CD4-positive, alpha-beta T cell (primary cell): ENCODE data around the gene MXI1. TPM values are rescaled to one million over a fixed set of nuclear protein-coding genes. Genes with fewer than 3 reads are reported as not detected.

Experiments
- ATAC-seq: fragments of 200-7000 bp; cut with Tn5 transposase; one replicate; pipeline ENCODE4 v1.10.0; 2022; ENCODE audit warnings: mild to moderate bottlenecking; ENCODE audit not compliant: poor library complexity
- CTCF ChIA-PET: fragments of 350-600 bp; sonication (Branson Sonifier 250); formaldehyde crosslinking; loops from one replicate; lab custom pipeline; 2021; ENCODE audit warnings: antibody characterized with exemption, inconsistent platforms; lab: Charles Lee
- POLR2A ChIA-PET: fragments of 350-600 bp; sonication (Branson Sonifier 250); formaldehyde crosslinking; loops from one replicate; lab custom pipeline; 2021; ENCODE audit warnings: antibody characterized with exemption, inconsistent platforms; lab: Charles Lee
- DNase-seq, 14 experiments: peaks; one replicate each; pipeline ENCODE4 v3.0.0-alpha.2; 2013 to 2020; ENCODE audit warnings: mixed read lengths in 2 of 14
- H3K27ac ChIP-seq, 2 donors: one replicate each; pipeline versions ENCODE4 v1.5.1 to v1.7.0; 2013; ENCODE audit warnings: low read length in 2 of 2, low read depth in 1 of 2, mild to moderate bottlenecking in 1 of 2
- H3K27me3 ChIP-seq, 2 experiments: 1 replicate in 1 of 2; 2 replicates in 1 of 2; pipeline versions ENCODE4 v1.6.1 to v1.7.0; 2013; ENCODE audit warnings: low read length in 2 of 2, control low read depth in 1 of 2, mild to moderate bottlenecking in 1 of 2, moderate library complexity in 1 of 2; ENCODE audit not compliant: insufficient read depth in 2 of 2, control insufficient read depth in 1 of 2
- H3K36me3 ChIP-seq: one replicate; pipeline ENCODE4 v1.6.1; 2013; ENCODE audit warnings: low read length, control low read depth; ENCODE audit not compliant: insufficient read depth
- H3K4me1 ChIP-seq: one replicate; pipeline ENCODE4 v1.6.1; 2013; ENCODE audit warnings: low read length, control low read depth; ENCODE audit not compliant: insufficient read depth
- H3K4me3 ChIP-seq: one replicate; pipeline ENCODE4 v1.5.1; 2013; ENCODE audit warnings: mild to moderate bottlenecking, low read length, moderate library complexity
- H3K9me3 ChIP-seq, 2 experiments: 1 replicate in 1 of 2; 2 replicates in 1 of 2; pipeline versions ENCODE4 v1.6.1 to v1.7.0; 2013; ENCODE audit warnings: low read length in 2 of 2, mild to moderate bottlenecking in 2 of 2, control low read depth in 1 of 2, moderate library complexity in 1 of 2; ENCODE audit not compliant: control insufficient read depth in 1 of 2, insufficient read depth in 1 of 2
- H3K27ac Mint-ChIP-seq: one replicate; pipeline ENCODE4 v1.8.0; 2020; ENCODE audit warnings: mixed read lengths
- H3K27me3 Mint-ChIP-seq: one replicate; pipeline ENCODE4 v1.8.0; 2021; ENCODE audit warnings: mixed read lengths
- H3K36me3 Mint-ChIP-seq: one replicate; pipeline ENCODE4 v1.8.0; 2021; ENCODE audit warnings: low read depth, mixed read lengths
- H3K4me1 Mint-ChIP-seq: one replicate; pipeline ENCODE4 v1.8.0; 2021; ENCODE audit warnings: low read depth, mixed read lengths
- H3K4me3 Mint-ChIP-seq: one replicate; pipeline ENCODE4 v1.8.0; 2020; ENCODE audit warnings: mild to moderate bottlenecking, mixed read lengths
- H3K9me3 Mint-ChIP-seq: one replicate; pipeline ENCODE4 v1.8.0; 2020; ENCODE audit warnings: mixed read lengths
- intact Hi-C, 2 experiments: fragments of 100-400 bp; cut with DNase I in 1 of 2; cut with micrococcal nuclease in 1 of 2; formaldehyde crosslinking; loops; one replicate each; pipeline versions ENCODE4 v1.15.1 to v1.9.0; 2023 to 2025; cut with DNase I, micrococcal nuclease
- total RNA-seq, 174 experiments: library from RNA in 2 of 174; stranded (reverse) in 2 of 174; gene quantifications; one replicate each; pipeline ENCODE4 v1.2.3 and lab custom pipeline; 2021 to 2026
- TF ChIP-seq, protein P1 (sequence below): fragments of 200-600 bp; IDR thresholded peaks from one replicate; pipeline ENCODE4 v1.8.0; 2022; ENCODE audit warnings: antibody characterized with exemption, mild to moderate bottlenecking

Gene MXI1
- total RNA-seq, 2 experiments from 2014 or later = 74.3 to 84.3 TPM

DNA sequence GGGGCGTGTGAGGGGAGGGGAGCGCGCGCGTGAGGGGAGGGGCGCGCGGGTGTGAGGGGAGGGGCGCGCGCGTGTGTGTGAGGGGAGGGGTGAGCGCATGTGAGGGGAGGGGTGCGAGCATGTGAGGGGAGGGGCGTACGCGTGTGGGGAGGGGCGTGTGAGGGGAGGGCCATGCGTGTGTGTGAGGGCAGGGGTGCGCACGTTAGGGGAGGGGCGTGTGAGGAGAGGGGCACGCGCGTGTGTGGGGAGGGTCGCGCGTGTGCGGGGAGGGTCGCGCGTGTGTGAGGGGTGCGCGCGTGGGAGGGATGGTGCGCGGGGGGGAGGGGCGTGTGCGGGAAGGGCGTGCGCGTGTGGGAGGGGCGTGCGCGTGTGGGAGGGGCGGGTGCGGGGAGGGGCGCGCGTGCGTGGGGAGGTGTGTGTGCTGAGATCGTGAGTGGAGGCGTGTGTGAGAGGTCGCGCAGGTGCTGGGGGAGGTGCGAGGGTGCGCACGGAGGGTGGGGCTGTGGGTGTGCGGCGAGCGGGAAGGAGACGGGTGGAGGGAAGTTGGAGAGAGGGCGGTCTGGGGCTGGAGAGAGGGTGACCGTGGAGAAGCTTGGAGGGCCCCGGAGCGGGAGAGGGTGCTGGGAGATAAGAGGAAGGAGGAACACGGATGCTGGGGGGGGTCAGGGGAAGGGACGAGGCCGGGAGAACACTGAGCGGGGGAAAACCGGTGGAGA, 19.7 kb downstream of the MXI1 start:
- ChIA-PET POLR2A (interaction anchor here (1.4 to 10.1 kb wide), 2 partner anchors 17 to 78 kb away, joined by 4 to 386 read pairs; partner anchors contain the start of genes MXI1 and SMNDC1), CTCF (interaction anchor here (1.2 to 6.8 kb wide), 4 partner anchors 18 to 89 kb away, joined by 5 to 118 read pairs (median 7); partner anchors contain the start of genes MXI1 and SMNDC1)
- H3K4me3 Mint-ChIP-seq = peak overlapping the region; percentile 91
- H3K9me3 Mint-ChIP-seq = no peaks in the 10 kb centered on the region
- TF ChIP-seq, protein P1, sequence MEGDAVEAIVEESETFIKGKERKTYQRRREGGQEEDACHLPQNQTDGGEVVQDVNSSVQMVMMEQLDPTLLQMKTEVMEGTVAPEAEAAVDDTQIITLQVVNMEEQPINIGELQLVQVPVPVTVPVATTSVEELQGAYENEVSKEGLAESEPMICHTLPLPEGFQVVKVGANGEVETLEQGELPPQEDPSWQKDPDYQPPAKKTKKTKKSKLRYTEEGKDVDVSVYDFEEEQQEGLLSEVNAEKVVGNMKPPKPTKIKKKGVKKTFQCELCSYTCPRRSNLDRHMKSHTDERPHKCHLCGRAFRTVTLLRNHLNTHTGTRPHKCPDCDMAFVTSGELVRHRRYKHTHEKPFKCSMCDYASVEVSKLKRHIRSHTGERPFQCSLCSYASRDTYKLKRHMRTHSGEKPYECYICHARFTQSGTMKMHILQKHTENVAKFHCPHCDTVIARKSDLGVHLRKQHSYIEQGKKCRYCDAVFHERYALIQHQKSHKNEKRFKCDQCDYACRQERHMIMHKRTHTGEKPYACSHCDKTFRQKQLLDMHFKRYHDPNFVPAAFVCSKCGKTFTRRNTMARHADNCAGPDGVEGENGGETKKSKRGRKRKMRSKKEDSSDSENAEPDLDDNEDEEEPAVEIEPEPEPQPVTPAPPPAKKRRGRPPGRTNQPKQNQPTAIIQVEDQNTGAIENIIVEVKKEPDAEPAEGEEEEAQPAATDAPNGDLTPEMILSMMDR = no peak
- H3K27me3 Mint-ChIP-seq = no peaks in the 10 kb centered on the region
- Histone ChIP-seq H3K9me3 (no peaks in the 10 kb centered on the region), H3K4me3 (peak overlapping the region; percentile 81), H3K36me3 (peaks cover 15% of the 10 kb centered on the region), H3K4me1 (peaks cover 22% of the 10 kb centered on the region), H3K27ac (peak overlapping the region; percentile 54 to 68), H3K27me3 (no peaks in the 10 kb centered on the region)
- intact Hi-C loops = loop anchor here (1.0 to 10.0 kb wide), 11 partner anchors 18 to 1958 kb away; partner anchors contain the start of genes ADD3 (in 2 of the 2), DUSP5 (in 1 of the 2), GPAM (in 1 of the 2) and SMC3 (in 1 of the 2)
- peaks cover 44% of the 10 kb centered on the region for H3K36me3 Mint-ChIP-seq
- H3K4me1 Mint-ChIP-seq = peaks cover 27% of the 10 kb centered on the region
- DNase-seq (peak; percentile 66 to 92 (median 74)), ATAC-seq (peak; percentile 39)
- H3K27ac Mint-ChIP-seq = peak overlapping the region; percentile 96

DNA sequence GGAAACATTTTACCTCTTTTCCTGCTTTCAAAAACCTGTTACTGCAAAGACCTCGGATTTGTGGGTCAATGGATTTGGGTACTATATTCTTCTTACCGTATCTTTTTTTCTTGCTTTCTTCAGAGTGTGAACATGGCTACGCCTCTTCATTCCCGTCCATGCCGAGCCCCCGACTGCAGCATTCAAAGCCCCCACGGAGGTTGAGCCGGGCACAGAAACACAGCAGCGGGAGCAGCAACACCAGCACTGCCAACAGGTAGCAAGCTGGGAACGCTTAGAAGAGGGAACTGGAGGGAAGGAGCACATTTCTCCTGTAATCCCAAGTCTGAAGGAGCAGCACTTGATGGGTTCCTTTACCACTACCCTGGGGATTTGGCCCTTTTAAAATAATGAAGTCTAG, 20.7 kb downstream of the MXI1 start:
- peaks cover 18% of the 10 kb centered on the region for H3K4me1 ChIP-seq
- DNase-seq (no peak), ATAC-seq (no peak)
- TF ChIP-seq, protein P1 = no peak
- intact Hi-C loops = loop anchor here (2.0 to 10.0 kb wide), 8 partner anchors 89 to 1957 kb away; partner anchors contain the start of genes ADD3 (in 2 of the 2), DUSP5 (in 1 of the 2), GPAM (in 1 of the 2) and SMC3 (in 1 of the 2)
- Mint-ChIP-seq H3K4me1 (peaks cover 22% of the 10 kb centered on the region), H3K27ac (peak overlapping the region; percentile 96), H3K9me3 (no peaks in the 10 kb centered on the region), H3K36me3 (peaks cover 54% of the 10 kb centered on the region), H3K27me3 (no peaks in the 10 kb centered on the region), H3K4me3 (peak overlapping the region; percentile 91)
- no peaks in the 10 kb centered on the region for H3K9me3 ChIP-seq
- CTCF ChIA-PET = no interaction called here
- POLR2A ChIA-PET = interaction anchor here (0.6 to 10.1 kb wide), 2 partner anchors 18 to 46 kb away, joined by 3 to 386 read pairs; partner anchors contain the start of gene MXI1
- H3K4me3 ChIP-seq = peak overlapping the region; percentile 81
- peaks cover 15% of the 10 kb centered on the region for H3K36me3 ChIP-seq
- no peak overlapping the region for H3K27ac ChIP-seq
- H3K27me3 ChIP-seq = no peaks in the 10 kb centered on the region

DNA sequence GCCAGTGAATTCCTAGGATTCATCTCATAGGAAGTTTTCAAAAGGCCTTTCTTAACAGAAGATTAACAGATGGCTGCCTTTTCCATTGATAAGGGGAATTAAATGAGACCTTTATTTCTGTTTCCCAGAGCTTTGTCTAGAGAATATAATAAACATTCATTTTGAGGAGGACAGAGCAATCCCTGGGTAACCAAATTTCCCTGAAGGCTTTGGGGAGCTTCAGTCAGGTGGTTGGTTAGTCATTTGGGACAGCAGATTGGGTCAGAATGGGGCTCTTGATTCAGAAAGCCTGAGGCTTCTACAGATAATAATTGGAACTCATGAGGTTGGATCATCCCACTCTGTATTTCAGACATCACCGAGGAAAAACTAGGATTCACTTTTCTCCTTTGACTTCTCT, 21.8 kb downstream of the MXI1 start:
- no peak overlapping the region for H3K27ac ChIP-seq
- DNase-seq (no peak), ATAC-seq (no peak)
- intact Hi-C loops = loop anchor here (2.0 to 10.0 kb wide), 8 partner anchors 90 to 1956 kb away; partner anchors contain the start of genes ADD3 (in 2 of the 2), DUSP5 (in 1 of the 2), GPAM (in 1 of the 2) and SMC3 (in 1 of the 2)
- H3K9me3 ChIP-seq = no peaks in the 10 kb centered on the region
- Mint-ChIP-seq H3K9me3 (no peaks in the 10 kb centered on the region), H3K27ac (no peak overlapping the region), H3K4me1 (peaks cover 22% of the 10 kb centered on the region), H3K4me3 (peak overlapping the region; percentile 91), H3K27me3 (no peaks in the 10 kb centered on the region), H3K36me3 (peaks cover 55% of the 10 kb centered on the region)
- TF ChIP-seq, protein P1 = no peak
- H3K4me3 ChIP-seq = no peak overlapping the region
- ChIA-PET POLR2A (interaction anchor here (1.0 to 1.5 kb wide), 5 partner anchors 17 to 76 kb away, joined by 3 to 14 read pairs (median 3); partner anchors contain the start of genes MXI1 and SMNDC1), CTCF (interaction anchor here (1.1 to 1.2 kb wide), 2 partner anchors 29 to 91 kb away, joined by 3 read pairs; no protein-coding TSS in a partner anchor)
- peaks cover 18% of the 10 kb centered on the region for H3K4me1 ChIP-seq
- H3K36me3 ChIP-seq = peaks cover 15% of the 10 kb centered on the region
- H3K27me3 ChIP-seq = no peaks in the 10 kb centered on the region
